ENCODE data around the gene ZAP70. TPM values are rescaled to one million over a fixed set of nuclear protein-coding genes. Genes with fewer than 3 reads are reported as not detected.

ZAP70 gene
- total and polyA plus RNA-seq, 4 donors: 1.3 to 7.5 (median 3.6) TPM

GRCh38 chr2:97702731-97703470 lies 10.5 kb upstream of the ZAP70 start:
- no peak overlapping the region for H3K4me3 ChIP-seq (ENCODE audit: low read length in 2 of 2)
- no peaks in the 10 kb centered on the region for H3K4me1 ChIP-seq (ENCODE audit: control insufficient read depth in 1 of 2, insufficient read depth in 2 of 2, low read length in 2 of 2)
- no peaks in the 10 kb centered on the region for H3K9me3 ChIP-seq (ENCODE audit: control insufficient read depth, low read length)
- no peaks in the 10 kb centered on the region for H3K27me3 ChIP-seq (ENCODE audit: control insufficient read depth in 1 of 2, insufficient read depth in 2 of 2, low read length in 1 of 2)
- no peak for DNase-seq
- intact Hi-C loops (cut with DNase I): loop anchor here in 1 of 2 donors (10.0 kb wide), 1 partner anchor 682 kb away; no protein-coding TSS in a partner anchor
- ATAC-seq (ENCODE audit: low FRiP score): no peak
- H3K36me3 ChIP-seq (ENCODE audit: control insufficient read depth in 1 of 2, insufficient read depth in 2 of 2, low read length in 1 of 2): no peaks in the 10 kb centered on the region
- WGBS, 2 donors: 86 to 89% methylated on average over 19 of the region's 19 CpGs
- no peak overlapping the region for H3K27ac ChIP-seq (ENCODE audit: low read depth in 1 of 2, low read length in 2 of 2)

DNA sequence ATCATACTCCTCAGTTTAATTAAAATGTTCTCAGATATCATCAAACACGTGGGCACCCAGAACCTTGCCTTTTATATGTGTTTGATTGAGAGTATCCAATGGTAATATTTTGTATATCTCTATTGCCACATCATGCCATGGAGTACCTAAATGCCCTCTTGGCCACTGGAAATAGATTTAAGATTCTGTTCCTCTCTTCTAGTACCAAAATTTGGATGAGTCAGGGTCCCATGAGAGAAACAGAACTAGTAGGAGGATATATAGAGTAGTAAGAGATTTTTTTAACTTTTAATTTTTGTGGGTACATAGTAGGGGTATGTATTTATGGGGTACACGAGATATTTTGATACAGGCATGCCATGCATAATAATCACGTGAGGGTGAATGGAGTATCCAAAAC lies 9.6 kb upstream of the ZAP70 start:
- Histone ChIP-seq H3K27ac (ENCODE audit: low read depth in 1 of 2, low read length in 2 of 2) (no peak overlapping the region), H3K36me3 (ENCODE audit: control insufficient read depth in 1 of 2, insufficient read depth in 2 of 2, low read length in 1 of 2) (no peaks in the 10 kb centered on the region), H3K27me3 (ENCODE audit: control insufficient read depth in 1 of 2, insufficient read depth in 2 of 2, low read length in 1 of 2) (no peaks in the 10 kb centered on the region), H3K4me1 (ENCODE audit: control insufficient read depth in 1 of 2, insufficient read depth in 2 of 2, low read length in 2 of 2) (no peaks in the 10 kb centered on the region), H3K9me3 (ENCODE audit: control insufficient read depth, low read length) (no peaks in the 10 kb centered on the region), H3K4me3 (ENCODE audit: low read length in 2 of 2) (no peak overlapping the region)
- 68 to 77% methylated on average over 3 of the region's 3 CpGs for WGBS, 2 donors
- no peak for ATAC-seq (ENCODE audit: low FRiP score)
- intact Hi-C loops (cut with DNase I): loop anchor here in 1 of 2 donors (10.0 kb wide), 1 partner anchor 681 kb away; no protein-coding TSS in a partner anchor
- no peak for DNase-seq

DNA sequence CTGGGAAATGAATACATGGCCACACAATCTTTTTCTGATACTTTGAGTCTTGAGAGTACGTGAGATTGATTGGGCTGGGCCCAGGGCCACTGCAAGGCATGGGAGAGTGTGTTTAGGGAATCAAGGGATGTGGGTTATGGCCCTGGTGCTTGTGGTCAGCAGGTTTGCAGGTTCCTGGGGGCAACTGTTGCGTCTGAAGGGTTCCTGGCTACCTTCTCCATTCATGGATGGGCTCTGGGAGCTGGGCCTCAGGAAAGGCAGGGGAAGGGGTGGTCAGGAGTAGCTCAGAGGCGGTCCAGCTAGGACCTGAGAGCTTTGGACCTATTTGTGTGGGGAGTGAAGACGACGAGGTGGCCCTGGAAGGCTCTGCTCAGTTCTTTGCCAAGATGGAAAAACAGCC lies 8.4 kb upstream of the ZAP70 start:
- intact Hi-C loops (cut with DNase I): loop anchor here in 1 of 2 donors (10.0 kb wide), 1 partner anchor 680 kb away; no protein-coding TSS in a partner anchor
- Histone ChIP-seq H3K4me1 (ENCODE audit: control insufficient read depth in 1 of 2, insufficient read depth in 2 of 2, low read length in 2 of 2) (no peaks in the 10 kb centered on the region), H3K9me3 (ENCODE audit: control insufficient read depth, low read length) (no peaks in the 10 kb centered on the region), H3K27ac (ENCODE audit: low read depth in 1 of 2, low read length in 2 of 2) (no peak overlapping the region), H3K36me3 (ENCODE audit: control insufficient read depth in 1 of 2, insufficient read depth in 2 of 2, low read length in 1 of 2) (no peaks in the 10 kb centered on the region), H3K4me3 (ENCODE audit: low read length in 2 of 2) (no peak overlapping the region), H3K27me3 (ENCODE audit: control insufficient read depth in 1 of 2, insufficient read depth in 2 of 2, low read length in 1 of 2) (no peaks in the 10 kb centered on the region)
- DNase-seq (no peak), ATAC-seq (ENCODE audit: low FRiP score) (no peak)
- 87% methylated on average over 5 of the region's 5 CpGs for WGBS, 2 donors

- Histone ChIP-seq H3K27ac (ENCODE audit: low read depth in 1 of 2, low read length in 2 of 2) (no peak overlapping the region), H3K4me3 (ENCODE audit: low read length in 2 of 2) (no peak overlapping the region), H3K36me3 (ENCODE audit: control insufficient read depth in 1 of 2, insufficient read depth in 2 of 2, low read length in 1 of 2) (no peaks in the 10 kb centered on the region), H3K27me3 (ENCODE audit: control insufficient read depth in 1 of 2, insufficient read depth in 2 of 2, low read length in 1 of 2) (no peaks in the 10 kb centered on the region), H3K9me3 (ENCODE audit: control insufficient read depth, low read length) (no peaks in the 10 kb centered on the region), H3K4me1 (ENCODE audit: control insufficient read depth in 1 of 2, insufficient read depth in 2 of 2, low read length in 2 of 2) (no peaks in the 10 kb centered on the region)
- no peak for ATAC-seq (ENCODE audit: low FRiP score)
- intact Hi-C loops (cut with DNase I): loop anchor here in 1 of 2 donors (10.0 kb wide), 1 partner anchor 679 kb away; no protein-coding TSS in a partner anchor
- WGBS, 2 donors: 93 to 96% methylated on average over 13 of the region's 13 CpGs
- DNase-seq: no peak
Observed at GRCh38 chr2:97706112-97706511, 7.3 kb upstream of the ZAP70 start.

GRCh38 chr2:97706708-97707345 lies 6.5 kb upstream of the ZAP70 start:
- Histone ChIP-seq H3K4me1 (ENCODE audit: control insufficient read depth in 1 of 2, insufficient read depth in 2 of 2, low read length in 2 of 2) (no peaks in the 10 kb centered on the region), H3K27me3 (ENCODE audit: control insufficient read depth in 1 of 2, insufficient read depth in 2 of 2, low read length in 1 of 2) (no peaks in the 10 kb centered on the region), H3K36me3 (ENCODE audit: control insufficient read depth in 1 of 2, insufficient read depth in 2 of 2, low read length in 1 of 2) (no peaks in the 10 kb centered on the region), H3K4me3 (ENCODE audit: low read length in 2 of 2) (no peak overlapping the region), H3K9me3 (ENCODE audit: control insufficient read depth, low read length) (no peaks in the 10 kb centered on the region), H3K27ac (ENCODE audit: low read depth in 1 of 2, low read length in 2 of 2) (no peak overlapping the region)
- ATAC-seq (ENCODE audit: low FRiP score) (no peak), DNase-seq (peak in 1 of 2 donors; percentile 53)
- WGBS, 2 donors: 60 to 68% methylated on average over 11 of the region's 11 CpGs
- intact Hi-C loops (cut with DNase I): loop anchor here in 1 of 2 donors (10.0 kb wide), 1 partner anchor 678 kb away; no protein-coding TSS in a partner anchor

DNA sequence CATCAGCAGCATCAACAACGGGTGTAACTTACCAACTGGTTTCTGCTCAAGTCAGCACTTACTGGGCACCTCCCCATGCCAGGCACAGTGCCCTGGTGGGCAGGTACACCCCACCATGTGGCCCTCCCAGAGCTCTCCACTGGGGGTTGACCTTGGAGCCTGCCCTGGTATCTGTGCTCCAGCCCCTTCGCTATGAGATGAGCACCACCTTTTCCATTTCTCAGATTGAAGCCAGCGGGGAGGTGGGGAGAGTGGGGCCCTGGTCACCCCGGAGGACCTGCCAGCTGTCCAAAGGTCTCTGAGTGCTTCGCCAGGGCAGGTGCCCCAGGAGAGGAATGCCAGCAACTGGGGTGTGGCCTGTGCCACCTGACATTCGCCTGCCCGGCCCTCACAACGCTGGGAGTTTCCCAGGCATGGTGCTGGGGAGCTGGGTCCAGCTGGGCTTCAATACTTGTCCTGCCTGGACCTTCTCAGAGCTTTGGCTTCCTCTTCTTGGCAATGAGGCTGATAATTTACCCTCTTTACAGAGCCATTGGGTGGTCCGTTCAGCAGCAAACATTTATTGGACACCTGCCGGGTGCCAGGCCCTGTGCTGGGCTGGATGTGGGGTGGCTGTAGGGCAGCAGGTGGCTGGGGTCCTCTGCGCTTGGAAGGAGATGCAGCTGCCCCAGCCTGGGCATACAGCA lies 5.9 kb upstream of the ZAP70 start:
- intact Hi-C loops (cut with DNase I): loop anchor here in 1 of 2 donors (10.0 kb wide), 1 partner anchor 677 kb away; no protein-coding TSS in a partner anchor
- Histone ChIP-seq H3K27me3 (ENCODE audit: control insufficient read depth in 1 of 2, insufficient read depth in 2 of 2, low read length in 1 of 2) (no peaks in the 10 kb centered on the region), H3K4me3 (ENCODE audit: low read length in 2 of 2) (no peak overlapping the region), H3K4me1 (ENCODE audit: control insufficient read depth in 1 of 2, insufficient read depth in 2 of 2, low read length in 2 of 2) (no peaks in the 10 kb centered on the region), H3K9me3 (ENCODE audit: control insufficient read depth, low read length) (no peaks in the 10 kb centered on the region), H3K36me3 (ENCODE audit: control insufficient read depth in 1 of 2, insufficient read depth in 2 of 2, low read length in 1 of 2) (no peaks in the 10 kb centered on the region), H3K27ac (ENCODE audit: low read depth in 1 of 2, low read length in 2 of 2) (no peak overlapping the region)
- ATAC-seq (ENCODE audit: low FRiP score) (no peak), DNase-seq (peak in 1 of 2 donors; percentile 66)
- 82 to 83% methylated on average over 11 of the region's 11 CpGs for WGBS, 2 donors

DNA sequence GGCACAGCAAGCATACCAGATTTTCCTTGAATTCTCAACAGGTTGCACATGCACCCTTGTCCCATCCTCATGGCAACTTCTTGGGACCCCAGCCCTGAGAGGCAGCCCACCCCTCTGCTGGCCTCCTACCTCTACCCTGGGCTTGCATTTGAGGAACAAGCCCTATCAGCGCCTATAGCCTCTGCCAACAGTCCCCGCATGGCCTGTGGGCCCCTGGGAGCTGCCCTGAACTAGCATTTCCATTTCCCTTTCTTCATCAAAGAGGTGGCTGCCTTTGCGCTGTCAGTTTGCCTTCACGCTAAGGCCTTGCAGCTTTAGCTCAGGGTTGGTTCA lies 5.4 kb upstream of the ZAP70 start:
- Histone ChIP-seq H3K27me3 (ENCODE audit: control insufficient read depth in 1 of 2, insufficient read depth in 2 of 2, low read length in 1 of 2) (no peaks in the 10 kb centered on the region), H3K4me3 (ENCODE audit: low read length in 2 of 2) (no peak overlapping the region), H3K4me1 (ENCODE audit: control insufficient read depth in 1 of 2, insufficient read depth in 2 of 2, low read length in 2 of 2) (no peaks in the 10 kb centered on the region), H3K9me3 (ENCODE audit: control insufficient read depth, low read length) (no peaks in the 10 kb centered on the region), H3K36me3 (ENCODE audit: control insufficient read depth in 1 of 2, insufficient read depth in 2 of 2, low read length in 1 of 2) (no peaks in the 10 kb centered on the region), H3K27ac (ENCODE audit: low read depth in 1 of 2, low read length in 2 of 2) (no peak overlapping the region)
- DNase-seq (peak in 1 of 2 donors; percentile 25), ATAC-seq (ENCODE audit: low FRiP score) (no peak)
- WGBS, 2 donors: 56 to 72% methylated on average over 4 of the region's 4 CpGs
- intact Hi-C loops (cut with DNase I): loop anchor here in 1 of 2 donors (10.0 kb wide), 1 partner anchor 677 kb away; no protein-coding TSS in a partner anchor

DNA sequence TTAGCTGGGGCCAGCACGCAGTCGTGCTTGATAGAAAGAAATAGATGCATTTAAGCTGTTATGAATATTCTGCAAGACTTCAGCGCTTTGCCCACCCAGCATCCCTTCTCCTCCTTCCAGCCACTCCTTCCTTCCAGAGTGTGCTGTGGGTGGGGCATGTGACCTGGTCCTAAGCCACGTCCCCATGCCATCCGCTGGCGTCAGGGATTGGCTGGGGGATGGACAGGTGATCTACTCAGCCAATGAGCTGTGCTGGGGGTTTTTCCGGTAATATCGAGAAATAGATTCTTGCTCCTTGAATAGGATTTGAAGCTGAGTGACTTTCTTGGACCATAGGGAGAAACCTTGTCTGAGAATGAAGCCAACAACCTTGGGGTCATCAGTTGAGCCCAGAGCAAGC lies 4.8 kb upstream of the ZAP70 start:
- no peaks in the 10 kb centered on the region for H3K4me1 ChIP-seq (ENCODE audit: control insufficient read depth in 1 of 2, insufficient read depth in 2 of 2, low read length in 2 of 2)
- DNase-seq: peak in 1 of 2 donors; percentile 20

More for the DNA sequence above, 4.8 kb upstream of the ZAP70 start:
- intact Hi-C loops (cut with DNase I): loop anchor here in 1 of 2 donors (10.0 kb wide), 1 partner anchor 676 kb away; no protein-coding TSS in a partner anchor
- Histone ChIP-seq H3K9me3 (ENCODE audit: control insufficient read depth, low read length) (no peaks in the 10 kb centered on the region), H3K27me3 (ENCODE audit: control insufficient read depth in 1 of 2, insufficient read depth in 2 of 2, low read length in 1 of 2) (no peaks in the 10 kb centered on the region), H3K4me3 (ENCODE audit: low read length in 2 of 2) (no peak overlapping the region), H3K36me3 (ENCODE audit: control insufficient read depth in 1 of 2, insufficient read depth in 2 of 2, low read length in 1 of 2) (no peaks in the 10 kb centered on the region), H3K27ac (ENCODE audit: low read depth in 1 of 2, low read length in 2 of 2) (no peak overlapping the region)
- WGBS, 2 donors: 80 to 84% methylated on average over 8 of the region's 8 CpGs
- ATAC-seq (ENCODE audit: low FRiP score): no peak

All from aorta (tissue), 5 donors.